GM12878 (cell line): ENCODE measurements around the gene CCL4.
"Not testable (repeated sequence)": the region's sequence is repeated elsewhere in the genome, so short reads cannot be mapped to it uniquely, and the experiment has no call there.

Experiments
- CEBPB ChIP-seq, 2 experiments: fragments of 150-350 bp in 1 of 2; IDR thresholded peaks; 2 replicates each; pipeline ENCODE4 v1.6.1; 2012 to 2014; ENCODE audit warnings: low read depth in 2 of 2, low read length in 2 of 2, borderline replicate concordance in 1 of 2, inconsistent platforms in 1 of 2
- EZH2 ChIP-seq: IDR thresholded peaks from 2 replicates; pipeline ENCODE4 v1.6.1; 2012; ENCODE audit warnings: low read depth, mild to moderate bottlenecking, control low read depth, inconsistent platforms, low read length, borderline replicate concordance; ENCODE audit not compliant: control insufficient read depth
- KDM1A ChIP-seq: fragments of 200-600 bp; sonication (generic); IDR thresholded peaks from 2 replicates; pipeline ENCODE4 v1.6.1; 2016; ENCODE audit warnings: borderline replicate concordance
- MAX ChIP-seq: IDR thresholded peaks from 2 replicates; pipeline ENCODE4 v1.6.1; 2012; ENCODE audit warnings: low read depth, low read length, improper control_type of control experiment
- MYC ChIP-seq: IDR thresholded peaks from 2 replicates; pipeline ENCODE4 v1.6.1; 2011; ENCODE audit warnings: mild to moderate bottlenecking, low read length, moderate library complexity, inconsistent platforms; ENCODE audit not compliant: insufficient read depth, insufficient replicate concordance, insufficient read length, severe bottlenecking
- YBX1 ChIP-seq: fragments of 450-650 bp; IDR thresholded peaks from 2 replicates; pipeline ENCODE4 v1.6.1; 2016; ENCODE audit warnings: antibody characterized with exemption
- TF ChIP-seq, protein P1 (sequence below), 3 experiments: IDR thresholded peaks in 2 of 3; conservative IDR thresholded peaks in 1 of 3; 2 replicates each; pipeline ENCODE4 v1.5.1; 2011; ENCODE audit warnings: low read depth in 3 of 3, low read length in 3 of 3, mild to moderate bottlenecking in 3 of 3, control low read depth in 2 of 3, moderate library complexity in 2 of 3, inconsistent platforms in 1 of 3, mixed read lengths in 1 of 3; ENCODE audit not compliant: control insufficient read depth in 2 of 3, insufficient read depth in 1 of 3; ENCODE audit errors: extremely low read depth in 1 of 3

DNA sequence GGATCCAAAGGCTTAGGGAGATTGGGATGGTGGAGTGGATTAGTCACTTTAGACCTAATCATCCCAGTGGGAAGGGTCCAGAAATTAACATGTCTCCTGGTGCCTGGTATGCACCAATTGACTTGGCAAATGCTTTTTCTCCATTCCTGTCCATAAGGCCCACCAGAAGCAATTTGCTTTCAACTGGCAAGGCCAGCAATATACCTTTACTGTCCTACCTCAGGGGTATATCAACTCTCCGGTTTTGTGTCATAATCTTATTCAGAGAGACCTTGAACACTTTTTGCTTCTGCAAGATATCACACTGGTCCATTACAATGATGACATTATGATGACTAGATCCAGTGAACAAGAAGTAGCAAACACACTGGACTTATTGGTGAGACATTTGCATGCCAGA is 9.5 kb downstream of the CCL4 start:
- TF ChIP-seq MAX; MYC; EZH2; KDM1A; CEBPB (IDR thresholded peaks at IDR 0.05; ENCODE audit: borderline replicate concordance in 1 of 2, low read depth in 2 of 2, low read length in 2 of 2); YBX1: not testable (repeated sequence)
- TF ChIP-seq, protein P1, sequence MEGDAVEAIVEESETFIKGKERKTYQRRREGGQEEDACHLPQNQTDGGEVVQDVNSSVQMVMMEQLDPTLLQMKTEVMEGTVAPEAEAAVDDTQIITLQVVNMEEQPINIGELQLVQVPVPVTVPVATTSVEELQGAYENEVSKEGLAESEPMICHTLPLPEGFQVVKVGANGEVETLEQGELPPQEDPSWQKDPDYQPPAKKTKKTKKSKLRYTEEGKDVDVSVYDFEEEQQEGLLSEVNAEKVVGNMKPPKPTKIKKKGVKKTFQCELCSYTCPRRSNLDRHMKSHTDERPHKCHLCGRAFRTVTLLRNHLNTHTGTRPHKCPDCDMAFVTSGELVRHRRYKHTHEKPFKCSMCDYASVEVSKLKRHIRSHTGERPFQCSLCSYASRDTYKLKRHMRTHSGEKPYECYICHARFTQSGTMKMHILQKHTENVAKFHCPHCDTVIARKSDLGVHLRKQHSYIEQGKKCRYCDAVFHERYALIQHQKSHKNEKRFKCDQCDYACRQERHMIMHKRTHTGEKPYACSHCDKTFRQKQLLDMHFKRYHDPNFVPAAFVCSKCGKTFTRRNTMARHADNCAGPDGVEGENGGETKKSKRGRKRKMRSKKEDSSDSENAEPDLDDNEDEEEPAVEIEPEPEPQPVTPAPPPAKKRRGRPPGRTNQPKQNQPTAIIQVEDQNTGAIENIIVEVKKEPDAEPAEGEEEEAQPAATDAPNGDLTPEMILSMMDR (IDR thresholded peaks at IDR 0.05 in 2 of 3, conservative IDR thresholded peaks at IDR 0.05 in 1 of 3; ENCODE audit: control insufficient read depth in 2 of 3, extremely low read depth in 1 of 3, insufficient read depth in 1 of 3, low read depth in 3 of 3, low read length in 3 of 3): not testable (repeated sequence)
